ENCODE results near the gene ZSCAN9. TPM values are rescaled to one million over a fixed set of nuclear protein-coding genes. Genes with fewer than 3 reads are reported as not detected.

Gene ZSCAN9
- total RNA-seq, 2 experiments from 2014 or later, result 1.7 to 1.8 TPM

DNA sequence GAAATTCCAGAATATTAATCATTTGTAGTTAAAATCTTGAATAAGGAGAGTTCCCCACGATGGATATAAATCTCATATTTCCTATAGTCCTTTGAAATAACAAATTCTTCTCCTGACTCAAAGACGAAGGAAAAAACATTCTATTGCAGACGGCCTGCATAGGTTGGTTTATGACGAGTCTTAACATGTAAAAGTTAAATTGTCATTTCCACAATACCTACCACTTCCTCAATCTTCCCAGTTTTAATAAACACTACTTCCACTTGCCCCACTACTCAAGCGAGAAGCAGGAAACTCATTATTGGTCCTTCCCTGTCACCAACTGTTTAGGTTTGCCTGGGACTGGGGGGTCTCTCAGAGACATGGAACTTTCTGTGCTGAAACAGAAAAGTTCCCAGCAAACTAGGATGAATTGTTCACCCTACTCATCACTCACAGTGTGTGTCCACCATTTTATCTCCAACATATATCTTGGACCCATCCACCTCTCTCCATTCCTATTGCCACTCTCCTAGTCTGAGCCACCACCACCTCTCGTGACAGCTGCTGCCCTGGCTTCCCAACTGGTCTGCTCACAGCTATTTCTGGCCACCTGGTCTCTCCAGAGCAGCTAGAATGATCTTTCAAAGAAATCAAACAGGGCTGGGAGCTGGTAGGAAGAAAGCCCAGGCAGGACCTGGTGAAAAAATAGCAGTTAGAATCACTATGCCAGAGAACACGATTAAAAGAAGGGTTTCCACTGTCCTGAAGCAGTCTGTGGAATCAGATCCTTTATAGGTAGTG lies 15.1 kb upstream of the ZSCAN9 start:
- CTCF ChIA-PET, result no interaction called here
- POLR2A ChIA-PET, result no interaction called here
- DNase-seq, result no peak
- Mint-ChIP-seq H3K4me3 (no peak overlapping the region), H3K4me1 (peaks cover 28% of the 10 kb centered on the region), H3K27me3 (peaks cover 75% of the 10 kb centered on the region), H3K9me3 (ENCODE audit: low read depth) (peaks cover 3% of the 10 kb centered on the region), H3K36me3 (ENCODE audit: low read depth) (peaks cover 4% of the 10 kb centered on the region), H3K27ac (no peak overlapping the region)
- no peak for ATAC-seq
- intact Hi-C loops (cut with DNase I, micrococcal nuclease), result loop anchor here (5.0 kb wide), 3 partner anchors 127 to 377 kb away; partner anchors contain the start of gene ZSCAN31 (in 1 of the 2)

GRCh38 chr6:28211840-28212509 lies 13.1 kb upstream of the ZSCAN9 start:
- intact Hi-C loops (cut with DNase I, micrococcal nuclease), result loop anchor here (2.0 to 5.0 kb wide), 4 partner anchors 75 to 375 kb away; partner anchors contain the start of gene ZSCAN31 (in 1 of the 2)
- Mint-ChIP-seq H3K4me1 (peaks cover 28% of the 10 kb centered on the region), H3K27ac (peak overlapping the region; percentile 33), H3K9me3 (ENCODE audit: low read depth) (no peaks in the 10 kb centered on the region), H3K27me3 (peaks cover 75% of the 10 kb centered on the region), H3K4me3 (peak overlapping the region; percentile 64), H3K36me3 (ENCODE audit: low read depth) (peaks cover 4% of the 10 kb centered on the region)
- ChIA-PET POLR2A (no interaction called here), CTCF (interaction anchor here (0.6 to 0.7 kb wide), 2 partner anchors 46 to 209 kb away, joined by 3 to 4 read pairs; no protein-coding TSS in a partner anchor)
- DNase-seq (peak; percentile 40), ATAC-seq (peak; percentile 34)

- peak; percentile 80 for DNase-seq
- H3K4me3 Mint-ChIP-seq, result peak overlapping the region; percentile 64
- no peaks in the 10 kb centered on the region for H3K9me3 Mint-ChIP-seq (ENCODE audit: low read depth)
- H3K27me3 Mint-ChIP-seq, result peaks cover 71% of the 10 kb centered on the region
- intact Hi-C loops (cut with DNase I, micrococcal nuclease), result loop anchor here (2.0 to 5.0 kb wide), 4 partner anchors 76 to 375 kb away; partner anchors contain the start of gene ZSCAN31 (in 1 of the 2)
- POLR2A ChIA-PET, result no interaction called here
- CTCF ChIA-PET, result no interaction called here
- no peaks in the 10 kb centered on the region for H3K36me3 Mint-ChIP-seq (ENCODE audit: low read depth)
- ATAC-seq, result peak; percentile 71
- peak overlapping the region; percentile 33 for H3K27ac Mint-ChIP-seq
- peaks cover 22% of the 10 kb centered on the region for H3K4me1 Mint-ChIP-seq
These were observed 12.4 kb upstream of the ZSCAN9 start for GRCh38 chr6:28212510-28213212.

DNA sequence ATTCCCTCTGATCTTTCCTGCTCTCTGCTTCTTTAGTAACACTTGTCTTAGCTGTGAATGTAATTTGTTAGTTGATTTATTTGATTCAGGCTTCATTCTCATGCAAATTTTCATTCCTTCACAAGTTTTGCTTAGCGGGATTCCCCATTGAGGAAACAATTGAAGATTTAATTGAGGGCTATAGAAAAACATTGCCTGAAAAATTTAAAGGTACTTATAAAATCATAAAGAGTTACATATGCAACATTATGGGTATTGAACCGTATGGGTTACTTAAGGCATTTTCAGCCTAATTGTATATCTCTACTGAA lies 11.9 kb upstream of the ZSCAN9 start:
- ATAC-seq, result no peak
- Mint-ChIP-seq H3K27me3 (peaks cover 70% of the 10 kb centered on the region), H3K27ac (no peak overlapping the region), H3K9me3 (ENCODE audit: low read depth) (no peaks in the 10 kb centered on the region), H3K4me3 (no peak overlapping the region), H3K36me3 (ENCODE audit: low read depth) (no peaks in the 10 kb centered on the region), H3K4me1 (peaks cover 17% of the 10 kb centered on the region)
- DNase-seq, result no peak
- intact Hi-C loops (cut with DNase I, micrococcal nuclease), result loop anchor here (2.0 to 5.0 kb wide), 4 partner anchors 76 to 374 kb away; partner anchors contain the start of gene ZSCAN31 (in 1 of the 2)
- ChIA-PET POLR2A (no interaction called here), CTCF (interaction anchor here (1.2 kb wide), 1 partner anchor 143 kb away, joined by 3 read pairs; no protein-coding TSS in a partner anchor)

DNA sequence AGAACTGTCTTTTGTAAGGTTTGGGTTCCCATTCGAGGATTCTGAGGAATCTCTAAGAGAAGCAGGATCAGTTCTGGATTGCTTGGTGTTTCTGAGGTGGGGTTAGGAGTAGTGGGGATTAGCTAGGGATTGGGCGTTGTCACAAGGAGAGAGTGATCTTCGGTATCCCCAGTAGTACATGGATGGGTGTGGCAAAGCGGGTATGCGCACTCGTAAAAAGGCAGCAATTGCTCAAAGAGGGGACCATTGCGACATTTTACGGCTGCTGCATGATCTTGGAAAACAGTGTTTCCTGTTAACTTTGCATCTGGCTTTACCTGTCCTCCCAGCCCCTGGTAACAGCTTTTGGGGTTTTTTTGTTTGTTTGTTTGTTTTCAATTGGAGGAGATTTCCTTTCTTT lies 9.7 kb upstream of the ZSCAN9 start:
- DNase-seq (no peak), ATAC-seq (no peak)
- peaks cover 13% of the 10 kb centered on the region for H3K4me1 Mint-ChIP-seq
- H3K4me3 Mint-ChIP-seq, result no peak overlapping the region
- H3K27me3 Mint-ChIP-seq, result peaks cover 71% of the 10 kb centered on the region
- H3K27ac Mint-ChIP-seq, result no peak overlapping the region
- ChIA-PET POLR2A (no interaction called here), CTCF (interaction anchor here (0.5 kb wide), 1 partner anchor 1743 kb away, joined by 3 read pairs; no protein-coding TSS in a partner anchor)
- H3K36me3 Mint-ChIP-seq (ENCODE audit: low read depth), result no peaks in the 10 kb centered on the region
- no peaks in the 10 kb centered on the region for H3K9me3 Mint-ChIP-seq (ENCODE audit: low read depth)
- intact Hi-C loops (cut with DNase I, micrococcal nuclease), result no loop called here

GRCh38 chr6:28217890-28218289 lies 7.2 kb upstream of the ZSCAN9 start:
- Mint-ChIP-seq H3K9me3 (ENCODE audit: low read depth) (no peaks in the 10 kb centered on the region), H3K27ac (no peak overlapping the region), H3K4me3 (peak overlapping the region; percentile 68), H3K36me3 (ENCODE audit: low read depth) (no peaks in the 10 kb centered on the region), H3K4me1 (peaks cover 9% of the 10 kb centered on the region), H3K27me3 (peaks cover 68% of the 10 kb centered on the region)
- DNase-seq (no peak), ATAC-seq (no peak)
- POLR2A ChIA-PET, result interaction anchor here (0.6 kb wide), 2 partner anchors 188 to 440 kb away, joined by 3 read pairs; no protein-coding TSS in a partner anchor
- CTCF ChIA-PET, result no interaction called here
- intact Hi-C loops (cut with DNase I, micrococcal nuclease), result no loop called here

DNA sequence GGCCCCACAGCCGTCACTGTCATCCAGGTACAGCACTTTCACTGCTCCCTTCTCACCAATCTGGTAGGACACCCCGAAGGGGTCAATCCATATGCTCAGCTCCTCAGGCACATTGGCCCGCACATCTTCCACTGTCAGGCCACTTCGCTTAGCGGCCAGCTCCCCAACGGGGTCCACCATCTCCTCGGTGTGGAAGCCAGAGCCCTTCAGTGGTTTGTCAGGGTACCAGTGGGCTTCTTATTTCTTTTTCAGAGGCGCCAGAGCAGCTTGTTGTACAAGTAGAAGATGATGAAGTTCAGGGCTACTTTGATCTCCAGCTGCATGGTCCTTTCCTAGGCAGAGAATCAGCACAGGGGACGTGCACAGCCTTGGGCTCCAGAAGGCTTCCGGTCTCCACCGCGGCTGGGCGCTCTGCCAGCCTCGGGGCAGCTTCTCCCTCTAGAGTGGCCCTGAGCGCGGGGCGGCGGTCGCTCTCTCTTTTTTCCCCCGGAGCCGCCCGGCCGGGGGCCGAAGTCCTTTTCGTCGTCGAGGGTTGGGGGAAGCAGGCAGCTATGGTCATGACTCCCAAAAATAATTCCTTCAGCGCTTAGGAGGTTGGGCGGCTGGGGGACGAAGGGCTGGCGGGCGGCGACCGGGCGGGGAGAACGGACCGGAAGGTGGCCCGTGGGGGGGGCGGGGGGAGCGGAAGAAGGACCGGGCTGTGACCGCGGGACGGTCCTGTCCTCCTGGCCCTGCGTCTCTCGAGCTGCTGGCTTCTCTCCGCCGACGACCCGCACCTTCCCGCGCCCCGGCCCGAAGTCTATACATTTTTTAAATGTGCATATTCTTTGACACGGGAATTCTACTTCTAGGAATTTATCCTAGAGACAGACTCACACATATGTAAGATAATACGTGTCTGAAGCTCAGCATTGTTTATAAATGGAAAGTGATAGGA lies 6.5 kb upstream of the ZSCAN9 start:
- POLR2A ChIA-PET, result interaction anchor here (0.6 kb wide), 1 partner anchor 439 kb away, joined by 3 read pairs; no protein-coding TSS in a partner anchor
- intact Hi-C loops (cut with DNase I, micrococcal nuclease), result no loop called here
- ATAC-seq, result peak; percentile 76

GRCh38 chr6:28220257-28221133 lies 4.6 kb upstream of the ZSCAN9 start:
- no peaks in the 10 kb centered on the region for H3K36me3 Mint-ChIP-seq (ENCODE audit: low read depth)
- no peaks in the 10 kb centered on the region for H3K9me3 Mint-ChIP-seq (ENCODE audit: low read depth)
- H3K27ac Mint-ChIP-seq, result no peak overlapping the region
- ATAC-seq, result no peak
- H3K27me3 Mint-ChIP-seq, result peaks cover 65% of the 10 kb centered on the region
- CTCF ChIA-PET, result interaction anchor here (0.6 to 1.3 kb wide), 3 partner anchors 9 to 642 kb away, joined by 3 to 5 read pairs (median 4); no protein-coding TSS in a partner anchor
- peaks cover 12% of the 10 kb centered on the region for H3K4me1 Mint-ChIP-seq
- POLR2A ChIA-PET, result no interaction called here
- intact Hi-C loops (cut with DNase I, micrococcal nuclease), result no loop called here
- no peak for DNase-seq
- H3K4me3 Mint-ChIP-seq, result no peak overlapping the region

More for the DNA sequence above, 6.5 kb upstream of the ZSCAN9 start:
- H3K9me3 Mint-ChIP-seq (ENCODE audit: low read depth), result no peaks in the 10 kb centered on the region
- DNase-seq, result peak; percentile 50
- H3K27ac Mint-ChIP-seq, result no peak overlapping the region
- peaks cover 8% of the 10 kb centered on the region for H3K4me1 Mint-ChIP-seq
- no peaks in the 10 kb centered on the region for H3K36me3 Mint-ChIP-seq (ENCODE audit: low read depth)
- CTCF ChIA-PET, result interaction anchor here (1.0 kb wide), 1 partner anchor 11 kb away, joined by 3 read pairs; no protein-coding TSS in a partner anchor
- H3K4me3 Mint-ChIP-seq, result peak overlapping the region; percentile 68
- H3K27me3 Mint-ChIP-seq, result peaks cover 69% of the 10 kb centered on the region

DNA sequence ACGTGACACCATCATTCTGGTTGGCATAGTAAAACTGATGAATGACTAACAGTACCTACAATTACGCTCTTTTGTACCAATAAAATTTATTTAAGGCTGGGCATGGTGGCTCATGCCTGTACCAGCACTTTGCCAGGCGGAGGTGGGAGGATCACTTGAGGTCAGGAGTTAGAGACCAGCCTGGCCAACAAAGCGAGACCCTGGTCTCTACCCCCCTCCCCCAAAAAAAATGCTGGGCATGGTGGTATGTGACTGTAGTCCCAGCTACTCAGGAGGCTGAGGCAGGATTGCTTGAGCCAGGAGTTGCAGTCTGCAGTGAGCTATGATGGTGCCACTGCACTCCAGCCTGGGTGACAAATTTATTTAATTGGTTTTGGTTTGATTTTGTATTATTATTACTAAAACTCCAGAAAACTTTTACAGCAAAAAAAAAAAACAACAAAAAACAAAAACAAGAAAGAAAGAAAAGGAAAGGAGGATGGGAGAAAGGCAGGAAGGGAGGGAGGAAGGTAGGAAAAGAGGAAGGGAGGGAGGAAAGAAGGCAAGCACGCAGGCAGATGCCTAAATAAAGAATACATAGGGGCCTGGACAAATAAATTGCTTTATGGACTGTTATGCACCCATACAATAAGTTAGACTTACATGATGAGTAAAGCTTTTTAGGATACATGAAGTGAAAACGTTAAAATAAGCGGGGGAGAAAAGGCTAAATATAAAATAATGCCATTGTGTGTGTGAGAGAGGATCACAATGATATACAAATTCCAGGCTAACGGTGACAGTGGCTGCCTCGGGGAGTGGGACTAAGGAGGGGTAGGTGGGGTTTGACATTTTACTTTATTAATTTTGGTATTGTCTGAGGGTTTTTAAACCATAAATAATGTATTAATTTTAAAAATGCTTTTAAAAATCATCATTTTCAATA lies 682 bp upstream of the ZSCAN9 start:
- CTCF ChIA-PET, result no interaction called here
- POLR2A ChIA-PET, result no interaction called here
- no peaks in the 10 kb centered on the region for H3K9me3 Mint-ChIP-seq (ENCODE audit: low read depth)
- intact Hi-C loops (cut with DNase I, micrococcal nuclease), result no loop called here
- peak overlapping the region; percentile 77 for H3K4me3 Mint-ChIP-seq
- H3K27me3 Mint-ChIP-seq, result peaks cover 41% of the 10 kb centered on the region
- peaks cover 12% of the 10 kb centered on the region for H3K4me1 Mint-ChIP-seq
- ATAC-seq, result no peak
- no peaks in the 10 kb centered on the region for H3K36me3 Mint-ChIP-seq (ENCODE audit: low read depth)
- peak overlapping the region; percentile 48 for H3K27ac Mint-ChIP-seq
- DNase-seq, result no peak

All from activated CD4-positive, alpha-beta T cell treated with anti-CD3 and anti-CD28 coated beads for 36 hours (primary cell).